HepG2 (cell line): ENCODE measurements around the gene C11orf91. TPM values are rescaled to one million over a fixed set of nuclear protein-coding genes. Genes with fewer than 3 reads are reported as not detected.

Experiments used
- ATAC-seq: fragments of 200-7000 bp; cut with Tn5 transposase; 3 replicates; pipeline ENCODE4 v1.9.1; 2020; ENCODE audit warnings: mild to moderate bottlenecking, moderate library complexity
- BruUV-seq: library from RNA; stranded (reverse); fragments of 400-500 nt; replicated peaks from 2 replicates; lab custom pipeline; 2021; lab: Mats Ljungman, UMichigan
- CTCF ChIA-PET: fragments of 300-600 bp; formaldehyde crosslinking; extraction: SDS; loops from one replicate; lab custom pipeline; 2021; ENCODE audit warnings: low total read pairs, inconsistent platforms, low intra/inter-chr PET ratio; lab: Yijun Ruan, JAX
- POLR2A ChIA-PET: fragments of 350-600 bp; sonication (Branson Sonifier 250); formaldehyde crosslinking; loops from one replicate; lab custom pipeline; 2020; ENCODE audit warnings: antibody characterized with exemption, inconsistent platforms; lab: Yijun Ruan, JAX
- DNase-seq: peaks from one replicate; pipeline ENCODE4 v3.0.0-alpha.2; 2015; ENCODE audit warnings: low spot score
- FAIRE-seq: peaks from 3 replicates; lab custom pipeline; 2011; peaks lifted over from hg19 to GRCh38; lab: Jason Lieb, UNC
- H2AFZ ChIP-seq: one replicate; pipeline ENCODE4 v1.6.1; 2011; ENCODE audit warnings: low read length, inconsistent platforms
- H3K27ac ChIP-seq: fragments of 300-600 bp; 3 replicates; pipeline ENCODE4 v1.8.0; 2011; ENCODE audit warnings: mixed run types, mild to moderate bottlenecking, mixed read lengths, low read length, inconsistent platforms; ENCODE audit not compliant: insufficient read depth; ENCODE audit errors: extremely low read length
- H3K27me3 ChIP-seq, 2 experiments: fragments of 200-600 bp in 1 of 2; 2 replicates in 1 of 2; 3 replicates in 1 of 2; pipeline versions ENCODE4 v1.6.0 to v1.8.0; 2011; ENCODE audit warnings: low read length in 2 of 2, mild to moderate bottlenecking in 2 of 2, moderate library complexity in 2 of 2, inconsistent platforms in 1 of 2; ENCODE audit not compliant: insufficient read depth in 2 of 2, control insufficient read depth in 1 of 2
- H3K36me3 ChIP-seq, 2 experiments: fragments of 200-600 bp in 1 of 2; replicated peaks in 1 of 2; 2 replicates in 1 of 2; 3 replicates in 1 of 2; pipeline versions ENCODE4 v1.5.1 to v1.8.0; 2011; ENCODE audit warnings: low read length in 2 of 2, inconsistent platforms in 1 of 2; ENCODE audit not compliant: insufficient read depth in 2 of 2, control insufficient read depth in 1 of 2
- H3K4me1 ChIP-seq: 2 replicates; pipeline ENCODE4 v1.5.1; 2012; ENCODE audit warnings: low read length, inconsistent platforms; ENCODE audit not compliant: insufficient read depth
- H3K4me2 ChIP-seq: 2 replicates; pipeline ENCODE4 v1.6.0; 2011; ENCODE audit warnings: low read depth, low read length, inconsistent platforms
- H3K4me3 ChIP-seq, 3 experiments: fragments of 200-600 bp in 1 of 3; sonication (generic), shearing (Covaris generic) in 1 of 3; replicated peaks in 1 of 3; 2 replicates each; pipeline ENCODE4 v1.5.1; 2011 to 2016; ENCODE audit warnings: low read length in 3 of 3, inconsistent platforms in 2 of 3, low read depth in 2 of 3, mild to moderate bottlenecking in 2 of 3, control low read depth in 1 of 3, mixed read lengths in 1 of 3; ENCODE audit not compliant: insufficient read depth in 1 of 3
- H3K79me2 ChIP-seq: one replicate; pipeline ENCODE4 v1.6.1; 2011; ENCODE audit warnings: low read length, inconsistent platforms; ENCODE audit not compliant: insufficient read depth
- H3K9ac ChIP-seq: 2 replicates; pipeline ENCODE4 v1.6.0; 2011; ENCODE audit warnings: mild to moderate bottlenecking, low read depth, low read length, inconsistent platforms; ENCODE audit not compliant: insufficient read depth
- H3K9me3 ChIP-seq: 2 replicates; pipeline ENCODE4 v1.5.1; 2012; ENCODE audit warnings: mild to moderate bottlenecking, low read length
- H4K20me1 ChIP-seq: 2 replicates; pipeline ENCODE4 v1.6.0; 2011; ENCODE audit warnings: inconsistent platforms, mild to moderate bottlenecking, low read length, moderate library complexity; ENCODE audit not compliant: insufficient read depth
- ATM ChIP-seq: fragments of 450-650 bp; IDR thresholded peaks from 2 replicates; pipeline ENCODE4 v1.7.1; 2017; ENCODE audit warnings: mild to moderate bottlenecking, borderline replicate concordance
- CHD2 ChIP-seq: IDR thresholded peaks from 2 replicates; pipeline ENCODE4 v1.6.1; 2011; ENCODE audit warnings: low read depth, low read length, improper control_type of control experiment
- KDM5B ChIP-seq: sonication (generic); formaldehyde crosslinking; IDR thresholded peaks from 2 replicates; pipeline ENCODE4 v1.4.0; 2020; ENCODE audit warnings: missing genetic modification reagents, mild to moderate bottlenecking, borderline replicate concordance
- NONO ChIP-seq, 2 experiments: fragments of 450-650 bp in 1 of 2; sonication (generic) in 1 of 2; formaldehyde crosslinking in 1 of 2; IDR thresholded peaks in 1 of 2; conservative IDR thresholded peaks in 1 of 2; 2 replicates each; pipeline versions ENCODE4 v1.6.1 to v1.8.0; 2017 to 2022; ENCODE audit warnings: mild to moderate bottlenecking in 1 of 2, missing genetic modification reagents in 1 of 2, moderate library complexity in 1 of 2
- NR2F1 ChIP-seq, 2 experiments: fragments of 450-650 bp in 1 of 2; formaldehyde crosslinking in 1 of 2; IDR thresholded peaks; 2 replicates each; pipeline versions ENCODE4 v1.5.0 to v1.6.1; 2016 to 2020; ENCODE audit warnings: mild to moderate bottlenecking in 1 of 2, missing compliant biosample characterization in 1 of 2, missing genetic modification reagents in 1 of 2, moderate library complexity in 1 of 2
- POLR2G ChIP-seq: fragments of 200-400 bp; formaldehyde crosslinking; IDR thresholded peaks from 2 replicates; pipeline ENCODE4 v1.6.1; 2018; ENCODE audit warnings: mild to moderate bottlenecking, low read depth, low read length, moderate library complexity
- SAFB2 ChIP-seq: sonication (generic); formaldehyde crosslinking; IDR thresholded peaks from 2 replicates; pipeline ENCODE4 v1.5.1; 2020; ENCODE audit warnings: missing genetic modification reagents, low read depth, mild to moderate bottlenecking, borderline replicate concordance
- SMAD9 ChIP-seq: sonication (generic); formaldehyde crosslinking; IDR thresholded peaks from 2 replicates; pipeline ENCODE4 v1.5.1; 2020; ENCODE audit warnings: mild to moderate bottlenecking, missing genetic modification reagents
- SYNCRIP ChIP-seq: fragments of 200-400 bp; formaldehyde crosslinking; IDR thresholded peaks from 2 replicates; pipeline ENCODE4 v1.6.1; 2018; ENCODE audit warnings: mild to moderate bottlenecking, low read depth, low read length; ENCODE audit not compliant: insufficient read depth
- TMF1 ChIP-seq: sonication (generic); formaldehyde crosslinking; IDR thresholded peaks from 2 replicates; pipeline ENCODE4 v1.8.1; 2022; ENCODE audit warnings: low read depth, missing genetic modification reagents
- TOPORS ChIP-seq: sonication (generic); formaldehyde crosslinking; IDR thresholded peaks from 2 replicates; pipeline ENCODE4 v1.8.0; 2023; ENCODE audit warnings: mild to moderate bottlenecking, missing genetic modification reagents
- ZFX ChIP-seq: sonication (generic); formaldehyde crosslinking; IDR thresholded peaks from 2 replicates; pipeline ENCODE4 v1.4.0; 2020; ENCODE audit warnings: mild to moderate bottlenecking, low read depth, missing genetic modification reagents, moderate library complexity
- ZFYVE20 ChIP-seq: sonication (generic); formaldehyde crosslinking; IDR thresholded peaks from 2 replicates; pipeline ENCODE4 v1.8.0; 2023; ENCODE audit warnings: low read depth, mild to moderate bottlenecking, moderate library complexity, missing genetic modification reagents, borderline replicate concordance
- ZNF101 ChIP-seq: sonication (generic); formaldehyde crosslinking; IDR thresholded peaks from 2 replicates; pipeline ENCODE4 v1.4.0; 2020; ENCODE audit warnings: mild to moderate bottlenecking, low read depth, missing genetic modification reagents, borderline replicate concordance
- ZNF446 ChIP-seq: sonication (generic); formaldehyde crosslinking; IDR thresholded peaks from 2 replicates; pipeline ENCODE4 v1.5.0; 2020; ENCODE audit warnings: mild to moderate bottlenecking, missing genetic modification reagents
- ZNF546 ChIP-seq: sonication (generic); formaldehyde crosslinking; conservative IDR thresholded peaks from 2 replicates; pipeline ENCODE4 v1.8.1; 2023; ENCODE audit warnings: mild to moderate bottlenecking, missing genetic modification reagents
- ZNF563 ChIP-seq: sonication (generic); formaldehyde crosslinking; IDR thresholded peaks from 2 replicates; pipeline ENCODE4 v1.8.0; 2022; ENCODE audit warnings: mild to moderate bottlenecking, moderate library complexity, missing genetic modification reagents
- ZNF564 ChIP-seq: sonication (generic); formaldehyde crosslinking; IDR thresholded peaks from 2 replicates; pipeline ENCODE4 v1.8.1; 2023; ENCODE audit warnings: mild to moderate bottlenecking, missing genetic modification reagents
- ZNF747 ChIP-seq: sonication (generic); formaldehyde crosslinking; IDR thresholded peaks from 2 replicates; pipeline ENCODE4 v1.8.1; 2023; ENCODE audit warnings: missing genetic modification reagents, mild to moderate bottlenecking, borderline replicate concordance
- whole genome bisulfite sequencing: methylation state at CpG from one replicate; pipeline ENCODE4 v1.1.6; 2017; ENCODE audit warnings: low lambda C conversion rate; 5-methylcytosine and 5-hydroxymethylcytosine counted together
- in situ Hi-C: cut with HindIII; loops from 2 replicates; pipeline ENCODE4 v1.10.0; 2017; ENCODE audit warnings: low pct_unique_long_range_greater_than_20kb; ENCODE audit not compliant: extremely low pct_ligation_motif_present
- intact Hi-C: fragments of 100-400 bp; cut with micrococcal nuclease; formaldehyde crosslinking; loops from one replicate; pipeline ENCODE4 v1.10.0; 2022; ENCODE audit not compliant: unreplicated experiment
- polyA plus RNA-seq, 8 experiments: library from polyadenylated mRNA; depleted of rRNA in 3 of 8; stranded (reverse) in 7 of 8; unstranded in 1 of 8; fragments of >200 nt; fragmentation: Illumina TruSeq in 4 of 8; extraction: Trizol in 4 of 8; gene quantifications; 2 replicates each; pipeline versions ENCODE4 v1.2.1 to v1.2.3, GENCODE V29; 2011 to 2016; ENCODE audit warnings: low read depth in 4 of 8, missing spikeins in 1 of 8, mixed read lengths in 1 of 8; ENCODE audit not compliant: insufficient read depth in 1 of 8
- total RNA-seq, 5 experiments: library from RNA; depleted of rRNA; stranded (reverse); fragments of >200 nt; fragmentation: Illumina TruSeq; extraction: Trizol; gene quantifications; 2 replicates each; pipeline ENCODE4 v1.2.3, GENCODE V29; 2016; ENCODE audit warnings: low read depth in 1 of 5
- TF ChIP-seq, protein P1 (sequence below), 2 experiments: sonication (generic) in 1 of 2; formaldehyde crosslinking in 1 of 2; IDR thresholded peaks; 2 replicates each; pipeline versions ENCODE4 v1.4.0 to v1.6.1; 2016 to 2020; ENCODE audit warnings: borderline replicate concordance in 1 of 2, low read depth in 1 of 2, mild to moderate bottlenecking in 1 of 2, missing genetic modification reagents in 1 of 2

C11orf91 gene
- total and polyA plus RNA-seq, 2 of the 13 experiments (the other 11 are each of a cell fraction or from before 2014, with no cell fraction given): 0.35 TPM; not detected in 1

DNA sequence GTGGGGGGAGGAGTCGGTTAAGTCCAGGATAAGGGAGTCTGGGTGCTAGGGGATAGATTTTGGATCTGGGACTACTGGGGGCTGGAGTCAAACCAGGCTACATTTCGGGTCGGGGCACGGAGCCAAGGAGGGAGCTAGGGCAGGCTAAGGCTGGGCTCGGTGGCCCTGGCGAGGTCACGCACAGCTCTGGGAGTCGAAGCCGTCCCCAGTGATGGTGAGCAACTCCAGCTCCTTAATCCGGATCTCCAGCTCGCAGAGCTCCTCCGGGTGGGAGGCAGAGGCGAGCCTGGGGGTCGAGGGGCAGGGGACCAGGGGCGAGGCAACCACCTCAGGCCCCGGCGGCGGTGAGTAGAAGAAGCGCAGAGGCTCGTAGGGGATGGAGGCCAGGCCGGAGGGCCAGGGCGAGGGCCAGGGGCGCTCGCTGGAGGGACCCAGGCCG is 544 bp downstream of the C11orf91 start:
- Histone ChIP-seq H3K27me3 (no peaks in the 10 kb centered on the region), H3K4me1 (peaks cover 85% of the 10 kb centered on the region), H3K27ac (peak overlapping the region; percentile 97), H3K4me2 (peak overlapping the region; percentile 91), H3K9ac (peak overlapping the region; percentile 67), H3K36me3 (no peaks in the 10 kb centered on the region; a peak in 1 of 5 replicates), H2AFZ (no peak overlapping the region), H3K79me2 (no peaks in the 10 kb centered on the region), H3K4me3 (peak overlapping the region; percentile 64 to 77 (median 75)), H3K9me3 (no peaks in the 10 kb centered on the region), H4K20me1 (no peaks in the 10 kb centered on the region; the same call in 1 of the 2 replicates)
- BruUV-seq: TSS peak; percentile 74
- FAIRE-seq (no peak), ATAC-seq (peak; percentile 51), DNase-seq (no peak)
- in situ Hi-C loops (no loop called here), intact Hi-C loops (no loop called here)
- CTCF ChIA-PET: no interaction called here
- WGBS: 0% methylated on average over 10 of the region's 25 CpGs
- POLR2A ChIA-PET: interaction anchor here (0.7 to 4.4 kb wide), 12 partner anchors 8 to 74 kb away, joined by 3 to 81 read pairs (median 5); partner anchors contain the start of genes CD59 and FBXO3
- 0 out of 2 replicates have a peak, but pooled peaks have one; percentile 25 for TF ChIP-seq SMAD9
- 0 out of 2 replicates have a peak, but pooled peaks have one; percentile 5 for TF ChIP-seq ZNF563 (CRISPR knock-in tag)
- TF ChIP-seq ZNF546: no peak
- TF ChIP-seq NR2F1 (CRISPR knock-in tag; IDR thresholded peaks at IDR 0.05): 0 out of 4 replicates have a peak, but pooled peaks of 1 of the 2 experiments have one; percentile 11
- 0 out of 2 replicates have a peak, but pooled peaks have one; percentile 63 for TF ChIP-seq ZNF564 (CRISPR knock-in tag)
- no peak for TF ChIP-seq CHD2
- no peak for TF ChIP-seq NONO (IDR thresholded peaks at IDR 0.05)
- TF ChIP-seq NONO (CRISPR knock-in tag; conservative IDR thresholded peaks at IDR 0.05): 0 out of 2 replicates have a peak, but pooled peaks have one; percentile 13
- TF ChIP-seq KDM5B (CRISPR knock-in tag): no peak
- TF ChIP-seq ZNF101: no peak
- 0 out of 2 replicates have a peak, but pooled peaks have one; percentile 5 for TF ChIP-seq ZNF747 (CRISPR knock-in tag)
- TF ChIP-seq ZFX: peak; percentile 46; the same call in 1 of the 2 replicates
- TF ChIP-seq SYNCRIP: no peak
- TF ChIP-seq, protein P1, sequence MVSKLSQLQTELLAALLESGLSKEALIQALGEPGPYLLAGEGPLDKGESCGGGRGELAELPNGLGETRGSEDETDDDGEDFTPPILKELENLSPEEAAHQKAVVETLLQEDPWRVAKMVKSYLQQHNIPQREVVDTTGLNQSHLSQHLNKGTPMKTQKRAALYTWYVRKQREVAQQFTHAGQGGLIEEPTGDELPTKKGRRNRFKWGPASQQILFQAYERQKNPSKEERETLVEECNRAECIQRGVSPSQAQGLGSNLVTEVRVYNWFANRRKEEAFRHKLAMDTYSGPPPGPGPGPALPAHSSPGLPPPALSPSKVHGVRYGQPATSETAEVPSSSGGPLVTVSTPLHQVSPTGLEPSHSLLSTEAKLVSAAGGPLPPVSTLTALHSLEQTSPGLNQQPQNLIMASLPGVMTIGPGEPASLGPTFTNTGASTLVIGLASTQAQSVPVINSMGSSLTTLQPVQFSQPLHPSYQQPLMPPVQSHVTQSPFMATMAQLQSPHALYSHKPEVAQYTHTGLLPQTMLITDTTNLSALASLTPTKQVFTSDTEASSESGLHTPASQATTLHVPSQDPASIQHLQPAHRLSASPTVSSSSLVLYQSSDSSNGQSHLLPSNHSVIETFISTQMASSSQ (IDR thresholded peaks at IDR 0.05; ENCODE audit: low read depth): no peak
- TF ChIP-seq, protein P1 (CRISPR knock-in tag; IDR thresholded peaks at IDR 0.05; ENCODE audit: borderline replicate concordance): no peak
- TF ChIP-seq ZFYVE20 (CRISPR knock-in tag): no peak
- TF ChIP-seq TOPORS (CRISPR knock-in tag): peak; percentile 69; the same call in 1 of the 2 replicates
- 0 out of 2 replicates have a peak, but pooled peaks have one; percentile 18 for TF ChIP-seq ZNF446
- 0 out of 2 replicates have a peak, but pooled peaks have one; percentile 13 for TF ChIP-seq TMF1 (CRISPR knock-in tag)
- peak; percentile 80; the same call in 1 of the 2 replicates for TF ChIP-seq SAFB2
- 0 out of 2 replicates have a peak, but pooled peaks have one; percentile 1 for TF ChIP-seq POLR2G
- no peak for TF ChIP-seq ATM
